ENCODE data around the gene HS6ST2.

DNA sequence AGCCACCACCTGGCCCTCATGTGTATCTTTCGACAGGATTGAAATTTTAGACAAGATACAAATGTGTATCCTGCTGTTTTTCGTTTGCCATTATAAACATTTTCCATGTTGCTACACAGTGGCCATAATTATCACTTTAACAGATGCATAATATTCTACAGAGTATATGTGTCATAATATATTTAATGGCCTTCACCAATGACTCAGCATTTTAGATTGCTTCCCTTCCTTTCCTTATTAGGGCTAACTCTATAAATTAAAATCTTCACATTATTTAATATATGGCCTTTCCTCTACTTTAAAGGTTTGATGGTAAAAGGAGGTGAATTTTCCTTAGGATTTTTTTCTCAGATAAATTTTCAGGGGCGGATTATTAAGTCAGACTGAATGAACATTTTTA, 97.4 kb downstream of the HS6ST2 start:
- no peak for TF ChIP-seq ZNF664 (tag by site-specific recombination; IDR thresholded peaks at IDR 0.05)
- TF ChIP-seq, protein P1, sequence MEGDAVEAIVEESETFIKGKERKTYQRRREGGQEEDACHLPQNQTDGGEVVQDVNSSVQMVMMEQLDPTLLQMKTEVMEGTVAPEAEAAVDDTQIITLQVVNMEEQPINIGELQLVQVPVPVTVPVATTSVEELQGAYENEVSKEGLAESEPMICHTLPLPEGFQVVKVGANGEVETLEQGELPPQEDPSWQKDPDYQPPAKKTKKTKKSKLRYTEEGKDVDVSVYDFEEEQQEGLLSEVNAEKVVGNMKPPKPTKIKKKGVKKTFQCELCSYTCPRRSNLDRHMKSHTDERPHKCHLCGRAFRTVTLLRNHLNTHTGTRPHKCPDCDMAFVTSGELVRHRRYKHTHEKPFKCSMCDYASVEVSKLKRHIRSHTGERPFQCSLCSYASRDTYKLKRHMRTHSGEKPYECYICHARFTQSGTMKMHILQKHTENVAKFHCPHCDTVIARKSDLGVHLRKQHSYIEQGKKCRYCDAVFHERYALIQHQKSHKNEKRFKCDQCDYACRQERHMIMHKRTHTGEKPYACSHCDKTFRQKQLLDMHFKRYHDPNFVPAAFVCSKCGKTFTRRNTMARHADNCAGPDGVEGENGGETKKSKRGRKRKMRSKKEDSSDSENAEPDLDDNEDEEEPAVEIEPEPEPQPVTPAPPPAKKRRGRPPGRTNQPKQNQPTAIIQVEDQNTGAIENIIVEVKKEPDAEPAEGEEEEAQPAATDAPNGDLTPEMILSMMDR (tag by site-specific recombination; IDR thresholded peaks at IDR 0.05), result no peak
